Activated CD8-positive, alpha-beta memory T cell treated with anti-CD3 and anti-CD28 coated beads for 1 hour (primary cell): ENCODE results near the gene EXOC8.
"Not testable (repeated sequence)": the region's sequence is repeated elsewhere in the genome, so short reads cannot be mapped to it uniquely, and the experiment has no call there.

Experiments used
- DNase-seq, 2 donors: peaks; one replicate each; pipeline ENCODE4 v3.0.0-alpha.2; 2020; ENCODE audit warnings: low read depth in 1 of 2; ENCODE audit errors: extremely low read depth in 1 of 2

Gene EXOC8

GRCh38 chr1:231353086-231353485 lies 15.4 kb upstream of the EXOC8 start:
- DNase-seq: no peak

GRCh38 chr1:231351816-231352215 lies 14.2 kb upstream of the EXOC8 start:
- DNase-seq: no peak

- not testable (repeated sequence) for DNase-seq
These were observed 11.2 kb upstream of the EXOC8 start for GRCh38 chr1:231348856-231349255.

- no peak for DNase-seq
These were observed 10.8 kb upstream of the EXOC8 start for GRCh38 chr1:231348442-231348841.

- no peak for DNase-seq
These were observed 10.3 kb upstream of the EXOC8 start for GRCh38 chr1:231347961-231348360.

GRCh38 chr1:231340328-231341013 lies 2.8 kb upstream of the EXOC8 start:
- no peak for DNase-seq

GRCh38 chr1:231338270-231339128 lies 847 bp upstream of the EXOC8 start, which contains the start of gene SPRTN:
SPRTN (plus strand) TSS chr1:231338293; CDS start chr1:231338384, 91 bp downstream.
- DNase-seq: no peak

- DNase-seq: no peak
These were observed 595 bp downstream of the EXOC8 start for GRCh38 chr1:231337043-231337471.

GRCh38 chr1:231335663-231336602 lies 1.7 kb downstream of the EXOC8 start:
- no peak for DNase-seq

GRCh38 chr1:231334952-231335351 lies 2.7 kb downstream of the EXOC8 start:
- no peak for DNase-seq

- no peak for DNase-seq
These were observed 3.5 kb downstream of the EXOC8 start for GRCh38 chr1:231334079-231334666.

- no peak for DNase-seq
These were observed 4.9 kb downstream of the EXOC8 start for GRCh38 chr1:231332761-231333160.

- DNase-seq: no peak
These were observed 8.2 kb downstream of the EXOC8 start for GRCh38 chr1:231329483-231329882.

GRCh38 chr1:231327617-231328016 lies 10.0 kb downstream of the EXOC8 start:
- no peak for DNase-seq

GRCh38 chr1:231326248-231326647 lies 11.4 kb downstream of the EXOC8 start:
- no peak for DNase-seq

GRCh38 chr1:231324660-231325059 lies 13.0 kb downstream of the EXOC8 start:
- no peak for DNase-seq

- no peak for DNase-seq
These were observed 14.6 kb downstream of the EXOC8 start for GRCh38 chr1:231322880-231323530.

- DNase-seq: no peak
These were observed 18.6 kb downstream of the EXOC8 start for GRCh38 chr1:231319080-231319479.

GRCh38 chr1:231318568-231318967 lies 19.1 kb downstream of the EXOC8 start:
- no peak for DNase-seq

GRCh38 chr1:231318015-231318355 lies 19.7 kb downstream of the EXOC8 start:
- no peak for DNase-seq
